Osteocyte (in vitro differentiated cells): Measurements from ENCODE around the gene EZH2. TPM values are rescaled to one million over a fixed set of nuclear protein-coding genes. Genes with fewer than 3 reads are reported as not detected.

Experiments used
- DNase-seq: peaks from one replicate; pipeline ENCODE4 v3.0.0; 2021; ENCODE audit warnings: mixed read lengths; ENCODE audit not compliant: unreplicated experiment; ENCODE audit errors: extremely low spot score
- H3K27ac Mint-ChIP-seq: one replicate; pipeline ENCODE4 v1.8.0; 2021; ENCODE audit warnings: mild to moderate bottlenecking, mixed read lengths; ENCODE audit not compliant: unreplicated experiment
- H3K27me3 Mint-ChIP-seq: one replicate; pipeline ENCODE4 v1.8.0; 2021; ENCODE audit warnings: mixed read lengths; ENCODE audit not compliant: unreplicated experiment
- H3K36me3 Mint-ChIP-seq: one replicate; pipeline ENCODE4 v1.8.0; 2021; ENCODE audit warnings: mixed read lengths; ENCODE audit not compliant: unreplicated experiment
- H3K4me1 Mint-ChIP-seq: one replicate; pipeline ENCODE4 v1.8.0; 2021; ENCODE audit warnings: mixed read lengths; ENCODE audit not compliant: unreplicated experiment
- H3K4me3 Mint-ChIP-seq: one replicate; pipeline ENCODE4 v1.8.0; 2021; ENCODE audit warnings: mild to moderate bottlenecking, moderate library complexity, mixed read lengths; ENCODE audit not compliant: unreplicated experiment
- H3K9me3 Mint-ChIP-seq: one replicate; pipeline ENCODE4 v1.8.0; 2021; ENCODE audit warnings: mixed read lengths; ENCODE audit not compliant: unreplicated experiment
- CTCF ChIP-seq: fragments of 200-600 bp; sonication (generic); IDR thresholded peaks from 2 replicates; pipeline ENCODE4 v1.5.0; 2021; ENCODE audit warnings: antibody characterized with exemption, mild to moderate bottlenecking, moderate library complexity
- total RNA-seq: library from RNA; stranded (reverse); gene quantifications from 2 replicates; pipeline ENCODE4 v1.2.1, GENCODE V29; 2021

Gene EZH2
- total RNA-seq, 1 donor from 2014 or later: 13.0 TPM

DNA sequence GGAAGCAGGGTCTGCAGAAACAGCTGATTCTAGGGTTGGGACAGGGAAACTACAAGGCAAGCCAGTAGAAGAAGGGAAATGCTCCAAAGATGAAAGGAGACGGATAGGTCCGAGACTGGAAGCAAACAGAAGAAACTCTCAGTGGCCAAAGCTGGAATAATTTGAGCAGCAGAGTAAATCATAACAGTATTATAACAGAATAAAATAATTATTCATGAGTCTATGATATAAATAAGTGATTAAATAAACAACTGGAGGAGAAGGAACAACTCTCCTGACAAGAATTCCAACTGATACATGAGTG is 27.6 kb downstream of the EZH2 start:
- H3K27me3 Mint-ChIP-seq: no peaks in the 10 kb centered on the region
- no peak overlapping the region for H3K4me3 Mint-ChIP-seq
- no peaks in the 10 kb centered on the region for H3K36me3 Mint-ChIP-seq
- no peak for TF ChIP-seq CTCF
- H3K9me3 Mint-ChIP-seq: no peaks in the 10 kb centered on the region
- no peak overlapping the region for H3K27ac Mint-ChIP-seq
- DNase-seq: no peak
- peaks cover 21% of the 10 kb centered on the region for H3K4me1 Mint-ChIP-seq

GRCh38 chr7:148854983-148855382 is 29.1 kb downstream of the EZH2 start:
- Mint-ChIP-seq H3K9me3 (no peaks in the 10 kb centered on the region), H3K4me3 (no peak overlapping the region), H3K27ac (no peak overlapping the region), H3K27me3 (no peaks in the 10 kb centered on the region), H3K4me1 (peaks cover 21% of the 10 kb centered on the region), H3K36me3 (no peaks in the 10 kb centered on the region)
- no peak for DNase-seq
- no peak for TF ChIP-seq CTCF

- H3K9me3 Mint-ChIP-seq: no peaks in the 10 kb centered on the region
- H3K27ac Mint-ChIP-seq: peak overlapping the region; percentile 29
- no peak for TF ChIP-seq CTCF
These were observed 31.8 kb downstream of the EZH2 start for GRCh38 chr7:148852272-148852671.

GRCh38 chr7:148850564-148850963 is 33.5 kb downstream of the EZH2 start:
- DNase-seq: no peak
- H3K4me3 Mint-ChIP-seq: no peak overlapping the region
- no peak for TF ChIP-seq CTCF
- H3K4me1 Mint-ChIP-seq: peaks cover 40% of the 10 kb centered on the region
- no peaks in the 10 kb centered on the region for H3K9me3 Mint-ChIP-seq
- no peaks in the 10 kb centered on the region for H3K36me3 Mint-ChIP-seq
- no peaks in the 10 kb centered on the region for H3K27me3 Mint-ChIP-seq
- no peak overlapping the region for H3K27ac Mint-ChIP-seq

More at GRCh38 chr7:148852272-148852671, 31.8 kb downstream of the EZH2 start:
- no peak for DNase-seq
- H3K4me1 Mint-ChIP-seq: peaks cover 35% of the 10 kb centered on the region
- H3K36me3 Mint-ChIP-seq: no peaks in the 10 kb centered on the region
- no peaks in the 10 kb centered on the region for H3K27me3 Mint-ChIP-seq
- no peak overlapping the region for H3K4me3 Mint-ChIP-seq

DNA sequence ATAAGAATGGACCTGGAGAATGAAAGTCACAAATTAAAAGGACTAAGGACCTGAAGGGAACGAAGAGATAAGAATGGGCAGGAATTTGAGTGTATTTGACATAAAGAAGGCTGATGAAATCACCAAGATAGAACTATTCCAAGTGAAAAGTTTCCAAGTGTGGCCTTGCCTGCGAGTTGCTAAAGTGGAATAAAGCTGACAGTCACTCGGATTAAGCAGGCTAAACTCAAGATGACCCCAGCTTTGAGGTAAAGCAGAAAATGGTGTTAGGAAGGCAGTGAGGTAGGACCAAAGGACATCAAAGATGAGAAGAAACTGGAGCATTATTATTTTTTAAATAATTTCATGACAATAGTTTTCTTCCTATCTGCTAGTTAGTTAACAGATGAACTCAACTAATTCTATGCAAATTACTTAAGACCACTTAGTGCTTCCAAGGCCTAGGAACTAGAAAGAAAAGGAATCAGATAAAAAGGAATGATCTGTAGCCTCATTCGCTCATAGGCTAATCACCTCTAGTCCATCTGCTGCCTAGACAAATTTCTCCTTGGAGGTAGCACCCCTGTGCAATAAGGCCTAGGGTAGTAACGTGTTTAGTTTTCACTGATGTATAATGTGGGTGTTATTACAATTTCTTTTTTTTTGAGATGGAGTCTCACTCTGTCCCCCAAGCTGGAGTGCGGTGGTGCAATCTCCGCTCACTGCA is 34.5 kb downstream of the EZH2 start:
- Mint-ChIP-seq H3K4me3 (no peak overlapping the region), H3K36me3 (no peaks in the 10 kb centered on the region), H3K4me1 (peaks cover 39% of the 10 kb centered on the region), H3K9me3 (no peaks in the 10 kb centered on the region), H3K27me3 (no peaks in the 10 kb centered on the region), H3K27ac (no peak overlapping the region)
- no peak for TF ChIP-seq CTCF
- DNase-seq: no peak
